Measurements from ENCODE around the gene GRIK1.

- TF ChIP-seq RAD21 (conservative IDR thresholded peaks at IDR 0.05), result no peak
- TF ChIP-seq EZH2 (IDR thresholded peaks at IDR 0.05; ENCODE audit: borderline replicate concordance, insufficient read depth, low read length, poor library complexity, severe bottlenecking), result no peak
- no peak for TF ChIP-seq POLR2AphosphoS5 (IDR thresholded peaks at IDR 0.05)
- no peak for TF ChIP-seq MXI1 (conservative IDR thresholded peaks at IDR 0.05; ENCODE audit: poor library complexity, severe bottlenecking)
- TF ChIP-seq CTCF (IDR thresholded peaks at IDR 0.05; ENCODE audit: poor library complexity, severe bottlenecking), result no peak
- TF ChIP-seq TAF1 (IDR thresholded peaks at IDR 0.05; ENCODE audit: low read depth), result no peak
- TF ChIP-seq SMC3 (conservative IDR thresholded peaks at IDR 0.05; ENCODE audit: poor library complexity), result no peak
These were observed 190.6 kb downstream of the GRIK1 start for GRCh38 chr21:29749223-29749622.
